GM18511 (cell line): ENCODE measurements around the gene CBX2.

Source experiments
- ATAC-seq: cut with Tn5 transposase; IDR thresholded peaks from one replicate; pipeline ENCODE4 v1.9.1; 2021; ENCODE audit warnings: mild to moderate bottlenecking, moderate library complexity; ENCODE audit not compliant: unreplicated experiment

Gene CBX2

DNA sequence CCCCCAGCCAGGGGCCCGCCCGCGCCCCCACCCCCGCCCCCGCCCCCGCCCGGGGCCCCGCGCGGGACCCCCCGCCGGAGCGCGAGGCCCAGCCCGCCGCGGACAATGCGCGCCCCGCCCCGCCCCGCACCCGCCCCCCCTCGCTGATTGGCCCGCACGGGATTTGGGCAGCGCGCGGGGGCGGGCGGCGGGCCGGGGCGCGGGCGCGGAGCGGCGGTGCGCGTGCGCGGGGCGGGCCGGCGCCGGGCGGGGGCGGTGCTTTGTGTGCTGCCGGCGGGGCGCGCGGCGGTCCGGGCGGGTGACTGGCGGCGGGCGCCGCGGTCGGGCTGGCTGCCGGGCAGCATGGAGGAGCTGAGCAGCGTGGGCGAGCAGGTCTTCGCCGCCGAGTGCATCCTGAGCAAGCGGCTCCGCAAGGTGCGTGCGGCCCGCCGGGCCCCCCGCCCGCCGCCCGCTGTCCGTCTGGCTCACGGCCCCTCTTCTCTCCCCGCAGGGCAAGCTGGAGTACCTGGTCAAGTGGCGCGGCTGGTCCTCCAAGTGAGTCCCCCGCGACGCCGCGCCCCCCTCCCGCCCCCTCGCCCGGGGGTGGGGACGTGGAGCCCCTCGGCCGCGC is at the start of gene CBX2:
CBX2 (plus strand) TSS at position 255 of the 610 bp plus-strand sequence; CDS start at position 343, 88 bp downstream.
- peak; percentile 77 for ATAC-seq

GRCh38 chr17:79728169-79728907 is 49.6 kb upstream of the CBX2 start:
- ATAC-seq: no peak

DNA sequence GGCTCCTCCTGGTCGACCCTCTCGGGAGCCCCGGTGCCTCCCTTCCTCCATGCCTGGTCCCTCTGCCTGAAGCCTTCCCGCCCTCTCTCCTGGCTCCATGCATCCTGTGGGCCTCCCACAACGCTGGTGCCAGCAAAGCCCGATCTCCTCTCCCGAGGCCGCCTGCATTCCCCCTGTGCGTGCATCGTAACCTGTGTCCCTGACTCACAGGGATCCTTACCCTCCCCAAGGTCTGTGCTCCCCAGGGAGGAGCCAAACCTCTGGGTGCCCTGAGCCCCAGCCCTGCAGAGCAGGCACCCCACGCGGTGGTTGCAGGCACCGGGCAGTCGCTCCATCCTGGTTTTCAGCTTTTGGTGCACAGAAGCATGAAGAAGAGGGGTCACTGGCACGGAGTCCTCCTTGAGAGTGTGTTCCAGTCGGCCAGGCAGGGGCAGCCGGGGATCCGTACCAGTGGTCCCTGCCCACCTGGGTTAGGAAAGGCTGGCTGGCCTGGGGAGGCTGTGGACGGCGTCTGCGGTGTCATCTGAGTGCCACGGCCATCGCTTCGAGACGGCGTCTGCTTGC is 49.0 kb upstream of the CBX2 start:
- no peak for ATAC-seq

- no peak for ATAC-seq
Measured at GRCh38 chr17:79729761-79730160, 48.2 kb upstream of the CBX2 start.

DNA sequence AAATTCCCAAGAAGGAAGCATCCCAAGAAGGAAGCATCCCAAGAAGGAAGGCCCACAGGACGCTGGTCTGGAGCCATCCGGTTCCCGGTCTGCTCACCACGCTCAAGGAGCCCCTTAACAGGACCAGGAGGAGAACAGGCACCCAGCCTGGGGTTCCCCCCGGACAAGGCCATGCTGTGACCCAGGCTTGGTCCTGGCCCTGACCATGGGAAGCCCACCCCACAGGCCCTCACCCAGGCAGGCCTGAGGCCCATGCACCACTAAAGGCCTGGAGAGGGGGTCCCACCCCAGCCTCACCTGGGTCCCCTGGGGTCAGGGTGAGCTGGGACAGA is 47.5 kb upstream of the CBX2 start:
- no peak for ATAC-seq

- no peak for ATAC-seq
Measured at GRCh38 chr17:79730769-79731483, 47.0 kb upstream of the CBX2 start, which contains the start of gene ENPP7. TSS of gene ENPP7 (plus strand) at chr17:79730943. CDS start at chr17:79731140, 197 bp downstream.

GRCh38 chr17:79732254-79732653 is 45.7 kb upstream of the CBX2 start:
- ATAC-seq: no peak

DNA sequence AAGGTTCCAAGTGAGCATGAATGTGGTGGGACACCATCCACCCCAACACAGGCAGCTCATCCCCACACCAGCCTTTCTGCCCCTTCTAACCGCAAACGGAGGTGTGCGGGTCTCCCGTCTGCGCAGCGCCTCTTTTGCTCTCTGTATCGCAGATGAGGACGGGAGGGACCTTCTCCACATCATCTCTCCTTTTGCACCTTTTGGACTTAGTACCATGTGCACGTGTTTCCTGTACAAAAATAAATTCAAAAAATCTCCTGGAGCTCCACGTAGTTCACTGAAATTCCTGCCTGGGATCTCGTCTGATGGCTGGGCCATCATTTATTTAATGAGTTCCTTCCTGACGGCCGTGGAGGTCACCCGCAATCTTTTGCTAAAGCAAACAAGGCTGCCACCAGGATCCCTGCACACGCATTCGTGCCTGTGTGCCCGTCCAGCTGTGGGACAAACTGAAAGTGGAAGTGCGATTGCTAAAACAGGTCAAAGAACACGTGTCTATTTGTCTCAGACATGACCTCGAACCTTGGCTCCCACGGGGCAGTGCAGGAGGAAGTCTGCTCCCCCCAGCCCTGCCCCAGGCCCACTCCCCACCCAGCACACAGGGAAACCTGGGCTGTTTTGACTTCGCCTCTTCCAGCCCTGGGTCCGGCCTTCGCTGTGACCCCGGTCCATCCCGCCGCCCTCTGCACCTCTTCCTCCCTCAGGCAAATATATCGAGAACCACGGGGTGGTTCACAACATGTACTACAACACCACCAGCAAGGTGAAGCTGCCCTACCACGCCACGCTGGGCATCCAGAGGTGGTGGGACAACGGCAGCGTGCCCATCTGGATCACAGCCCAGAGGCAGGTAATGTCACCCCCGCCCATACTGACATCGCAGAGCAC is 44.9 kb upstream of the CBX2 start:
- ATAC-seq: no peak

DNA sequence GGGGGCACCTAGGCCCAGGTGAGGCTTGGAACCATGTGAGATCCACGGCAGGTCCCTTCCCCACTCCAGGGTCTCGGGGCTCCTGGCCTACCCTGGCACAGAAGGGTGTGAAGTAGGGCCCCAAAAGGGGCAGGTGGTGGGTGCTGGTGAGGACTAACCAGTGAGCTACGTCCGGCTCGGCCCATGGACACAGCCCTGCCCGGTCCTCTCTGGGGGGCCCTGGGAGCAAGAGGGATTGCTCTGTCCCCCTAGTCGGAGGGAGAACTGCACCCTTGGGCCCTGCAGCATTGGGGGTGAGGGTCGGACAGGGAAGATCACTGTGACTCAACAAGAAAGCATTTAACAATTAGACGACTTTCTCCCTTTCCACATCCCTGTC is 44.3 kb upstream of the CBX2 start:
- ATAC-seq: no peak

- no peak for ATAC-seq
Measured at GRCh38 chr17:79735096-79735495, 42.9 kb upstream of the CBX2 start.

- no peak for ATAC-seq
Measured at GRCh38 chr17:79737046-79737921, 40.7 kb upstream of the CBX2 start.

- no peak for ATAC-seq
Measured at GRCh38 chr17:79737922-79738578, 39.9 kb upstream of the CBX2 start.

GRCh38 chr17:79738643-79739042 is 39.3 kb upstream of the CBX2 start:
- ATAC-seq: no peak

DNA sequence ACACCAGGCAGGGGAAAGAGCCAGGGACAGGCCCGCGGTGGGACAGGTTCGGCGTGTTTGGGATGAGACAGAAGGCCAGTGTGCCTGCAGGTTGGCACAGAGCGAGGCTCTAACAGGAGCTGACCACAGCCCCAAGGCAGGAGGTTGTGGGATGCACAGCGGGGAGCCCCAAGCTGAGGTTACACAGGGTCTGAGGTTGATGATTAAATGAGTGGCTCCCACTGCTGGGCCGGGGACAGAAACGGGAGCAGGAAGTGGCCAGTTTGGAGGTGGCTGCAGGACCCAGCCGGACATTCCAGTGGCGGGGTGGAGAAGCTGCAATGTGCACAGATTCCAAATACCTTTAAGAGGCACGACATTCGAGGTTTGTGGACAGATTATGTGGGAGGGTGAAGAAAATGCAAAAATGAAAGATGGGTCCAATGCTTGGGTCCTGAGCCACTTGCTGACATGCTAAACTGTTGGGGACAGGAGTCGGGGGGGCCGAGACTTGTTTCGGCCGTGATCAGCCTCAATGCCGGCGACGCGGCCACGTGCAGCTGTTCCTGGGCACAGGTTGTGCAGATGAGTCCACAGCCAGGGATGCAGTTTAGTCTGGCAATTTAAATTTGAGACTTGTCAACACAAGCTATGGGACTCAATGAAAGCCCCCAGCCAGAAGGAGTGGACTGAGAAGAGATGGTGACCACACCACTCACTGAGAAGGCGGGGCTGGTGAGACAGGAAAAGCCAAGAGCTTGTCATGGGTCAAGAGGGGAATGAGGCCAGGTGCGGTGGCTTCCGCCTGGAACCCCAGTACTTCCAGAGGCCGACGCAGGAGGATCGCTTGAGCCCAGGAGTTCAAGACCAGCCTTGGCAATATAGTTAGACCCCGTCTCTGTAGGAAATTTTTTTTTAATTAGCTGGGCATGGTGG is 38.5 kb upstream of the CBX2 start:
- ATAC-seq: no peak

- no peak for ATAC-seq
Measured at GRCh38 chr17:79740413-79740812, 37.5 kb upstream of the CBX2 start.

GRCh38 chr17:79741401-79741750 is 36.6 kb upstream of the CBX2 start:
- ATAC-seq: no peak

DNA sequence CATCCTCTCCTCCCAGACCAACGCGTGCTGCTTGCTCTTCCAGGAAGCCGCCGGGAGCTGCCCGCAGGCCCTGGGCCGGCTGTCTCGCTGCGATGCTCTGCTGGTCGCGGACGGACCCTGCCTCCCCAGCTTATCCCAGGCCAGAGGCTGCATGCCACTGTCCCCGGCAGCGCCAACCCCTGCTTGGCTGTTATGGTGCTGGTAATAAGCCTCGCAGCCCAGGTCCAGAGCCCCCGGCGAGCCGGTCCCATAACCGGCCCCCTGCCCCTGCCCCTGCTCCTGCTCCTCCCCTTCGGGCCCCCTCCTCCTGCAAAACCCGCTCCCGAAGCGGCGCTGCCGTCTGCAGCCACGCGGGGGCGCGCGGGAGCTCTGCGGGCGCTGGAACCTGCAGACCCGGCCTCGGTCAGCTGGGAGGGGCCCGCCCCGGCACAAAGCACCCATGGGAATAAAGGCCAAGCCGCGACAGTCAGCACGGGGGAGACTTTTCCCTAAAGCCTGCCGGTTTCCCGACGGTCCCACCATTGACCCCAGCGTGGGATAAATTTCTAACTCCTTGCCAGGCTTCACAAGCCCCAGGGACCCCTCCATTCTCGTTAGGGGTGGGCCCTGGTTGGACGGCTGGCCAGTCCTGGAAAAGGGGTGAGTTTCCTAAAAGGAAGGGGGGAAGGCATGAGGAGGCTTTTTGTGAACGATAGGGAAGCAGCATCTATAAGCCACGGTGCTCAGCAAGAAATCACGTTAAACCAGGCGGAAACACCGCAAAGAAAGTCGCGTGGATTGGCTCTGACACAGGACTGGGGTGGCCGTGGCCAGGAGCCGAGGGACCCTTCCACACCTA is 36.0 kb upstream of the CBX2 start:
- ATAC-seq: no peak

- ATAC-seq: no peak
Measured at GRCh38 chr17:79742589-79742918, 35.4 kb upstream of the CBX2 start.
